Femur (tissue), 1 donor: ENCODE measurements around the gene MGAT5.

Source experiments
- DNase-seq: peaks from one replicate; pipeline ENCODE4 v3.0.0-alpha.2; 2017

MGAT5 gene, protein sequence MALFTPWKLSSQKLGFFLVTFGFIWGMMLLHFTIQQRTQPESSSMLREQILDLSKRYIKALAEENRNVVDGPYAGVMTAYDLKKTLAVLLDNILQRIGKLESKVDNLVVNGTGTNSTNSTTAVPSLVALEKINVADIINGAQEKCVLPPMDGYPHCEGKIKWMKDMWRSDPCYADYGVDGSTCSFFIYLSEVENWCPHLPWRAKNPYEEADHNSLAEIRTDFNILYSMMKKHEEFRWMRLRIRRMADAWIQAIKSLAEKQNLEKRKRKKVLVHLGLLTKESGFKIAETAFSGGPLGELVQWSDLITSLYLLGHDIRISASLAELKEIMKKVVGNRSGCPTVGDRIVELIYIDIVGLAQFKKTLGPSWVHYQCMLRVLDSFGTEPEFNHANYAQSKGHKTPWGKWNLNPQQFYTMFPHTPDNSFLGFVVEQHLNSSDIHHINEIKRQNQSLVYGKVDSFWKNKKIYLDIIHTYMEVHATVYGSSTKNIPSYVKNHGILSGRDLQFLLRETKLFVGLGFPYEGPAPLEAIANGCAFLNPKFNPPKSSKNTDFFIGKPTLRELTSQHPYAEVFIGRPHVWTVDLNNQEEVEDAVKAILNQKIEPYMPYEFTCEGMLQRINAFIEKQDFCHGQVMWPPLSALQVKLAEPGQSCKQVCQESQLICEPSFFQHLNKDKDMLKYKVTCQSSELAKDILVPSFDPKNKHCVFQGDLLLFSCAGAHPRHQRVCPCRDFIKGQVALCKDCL

DNA sequence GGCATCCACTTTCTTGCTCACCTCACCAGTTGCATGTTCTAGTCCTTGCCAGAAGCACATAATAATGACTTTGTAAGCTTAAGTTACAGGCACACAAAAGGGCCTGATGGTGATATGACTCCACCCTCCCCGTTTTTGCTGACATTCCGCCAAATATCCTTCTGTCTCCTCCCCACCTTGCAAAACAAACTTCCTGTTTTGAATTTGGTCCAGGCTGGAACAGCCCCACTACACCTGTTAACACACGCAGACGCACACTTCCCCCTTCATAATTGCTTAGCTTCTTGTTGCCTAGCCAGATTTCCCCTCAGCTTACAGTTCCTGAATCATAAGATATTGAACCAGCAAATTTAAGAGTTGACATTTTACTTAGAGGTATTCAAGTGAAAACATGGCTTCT is at the start of gene MGAT5:
Gene MGAT5, plus strand, starts transcription at position 269 of the 400 bp plus-strand sequence. CDS start 332 bp downstream, outside the sequence.
- no peak for DNase-seq

DNA sequence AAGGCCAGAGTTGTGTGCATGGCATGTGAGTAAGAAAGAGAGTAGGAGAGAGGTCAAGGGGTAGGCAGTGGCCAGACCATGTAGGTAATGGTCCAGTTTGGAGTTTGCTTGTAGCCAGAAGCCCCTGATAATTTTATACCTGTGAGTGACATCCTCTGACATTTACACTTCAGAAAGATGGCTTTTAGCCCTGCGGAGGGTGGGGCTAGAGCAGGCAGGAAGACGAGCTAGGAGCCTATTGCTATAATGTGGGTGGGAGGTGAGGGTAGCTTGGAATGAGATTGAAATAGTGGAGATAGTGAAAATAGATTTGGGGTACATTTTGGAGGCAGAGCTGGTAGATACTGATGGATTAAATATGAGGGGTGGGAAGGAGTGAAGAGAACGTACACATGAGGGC is 48.8 kb upstream of the MGAT5 start:
- no peak for DNase-seq

DNA sequence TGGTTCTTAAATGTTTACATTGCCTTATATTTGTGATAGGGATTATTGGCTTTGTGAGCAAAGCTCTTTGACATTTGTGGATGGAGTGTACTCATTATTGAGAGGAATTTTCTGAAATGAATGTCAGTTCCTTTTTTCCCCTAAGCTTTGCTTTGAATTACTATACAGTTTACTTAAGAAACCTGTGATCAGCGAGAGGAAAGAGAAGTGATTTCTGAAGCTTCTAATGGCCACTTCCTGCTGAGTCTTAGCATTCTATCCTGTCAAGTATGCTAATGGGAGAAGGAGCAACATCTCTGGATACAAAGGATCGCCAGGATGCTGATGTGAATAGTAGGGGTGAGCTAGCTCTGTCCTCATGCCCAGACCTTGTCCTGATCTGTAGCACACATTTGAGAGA is 47.8 kb upstream of the MGAT5 start:
- DNase-seq = no peak

DNA sequence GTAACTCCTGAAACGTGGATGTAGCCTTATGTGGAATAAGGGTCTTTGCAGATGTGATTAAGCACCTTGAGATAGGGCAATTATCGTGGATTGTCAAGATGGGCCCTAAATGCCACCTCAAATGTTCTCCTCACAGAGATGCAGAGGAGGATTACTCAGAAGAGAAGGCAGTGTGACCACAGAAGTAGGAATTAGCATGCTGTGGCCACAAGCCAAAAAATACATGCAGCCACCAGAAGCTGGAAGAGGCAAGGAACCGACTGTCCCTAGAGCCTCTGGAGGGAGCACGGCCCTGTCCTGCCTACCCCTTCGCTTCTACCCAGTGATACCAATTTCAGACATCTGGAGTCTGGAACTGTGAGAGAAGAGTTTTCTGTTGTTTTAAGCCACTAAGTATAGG is 47.3 kb upstream of the MGAT5 start:
- DNase-seq = peak; percentile 48

DNA sequence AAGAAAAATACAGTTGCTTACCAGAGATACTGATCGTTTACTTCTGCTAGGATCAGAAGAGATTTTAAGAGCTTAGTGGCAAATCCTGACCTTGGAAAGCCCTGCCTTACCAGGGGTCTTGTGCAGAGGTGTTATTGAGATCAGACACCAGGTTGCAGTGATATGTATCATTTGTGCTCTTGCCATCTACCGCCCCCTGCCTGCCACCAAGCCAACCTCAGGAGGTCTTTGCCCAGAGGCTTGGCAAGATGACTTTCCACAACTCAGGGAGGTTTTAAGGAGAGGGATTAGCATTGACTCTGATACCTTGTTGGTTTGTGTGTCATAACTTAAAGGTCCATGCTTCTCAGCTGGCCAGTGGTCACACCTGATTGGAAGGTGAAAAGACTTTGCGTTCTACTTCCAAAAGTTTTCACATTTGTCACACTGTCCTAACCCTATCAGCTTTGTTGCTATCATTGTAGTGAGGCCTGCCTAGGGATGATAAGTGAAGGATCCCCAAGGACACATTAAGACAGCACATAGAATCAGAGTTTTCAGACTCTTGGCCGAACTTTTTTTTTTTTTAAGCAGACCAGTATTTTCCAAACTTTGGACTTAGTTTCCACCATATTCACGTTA is 46.2 kb upstream of the MGAT5 start:
- peak; percentile 47 for DNase-seq

DNA sequence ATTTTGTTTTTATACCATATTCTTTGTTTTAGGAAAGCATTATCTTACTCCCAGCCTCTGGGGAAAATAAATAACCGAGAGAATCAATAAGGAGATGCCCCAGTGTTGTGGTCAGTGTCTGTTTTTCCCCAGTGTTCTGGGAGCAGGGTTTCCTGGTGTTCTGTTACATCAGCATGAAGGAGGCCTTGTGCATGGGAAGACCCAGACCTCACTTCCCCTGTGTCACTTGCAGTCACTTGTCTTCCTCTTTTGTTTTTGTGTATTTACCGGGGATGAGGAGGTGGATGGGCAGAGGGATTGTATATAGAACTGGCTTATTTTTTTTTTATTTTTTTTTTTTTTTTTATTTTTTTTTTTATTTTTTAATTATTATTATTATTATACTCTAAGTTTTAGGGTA is 45.0 kb upstream of the MGAT5 start:
- DNase-seq = no peak

DNA sequence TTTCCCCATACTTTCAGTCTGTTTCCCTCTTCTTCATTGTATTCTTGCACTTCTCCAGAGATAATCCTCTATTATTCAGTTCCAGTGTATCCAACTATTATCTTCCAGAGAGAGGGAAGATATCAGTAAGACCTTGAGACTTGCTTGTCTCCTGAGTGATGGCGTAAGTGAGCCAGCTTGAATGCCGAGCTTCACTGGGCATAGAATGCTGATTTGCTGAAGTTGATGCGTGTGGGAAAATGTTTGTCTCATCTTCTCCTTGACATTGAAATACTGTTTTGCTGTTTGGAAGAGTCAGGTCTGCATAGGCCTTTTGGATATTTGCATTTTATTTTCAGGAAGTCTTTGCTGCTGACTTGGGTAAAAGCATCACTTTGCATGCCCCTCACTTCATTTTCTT is 41.1 kb upstream of the MGAT5 start:
- DNase-seq = no peak

DNA sequence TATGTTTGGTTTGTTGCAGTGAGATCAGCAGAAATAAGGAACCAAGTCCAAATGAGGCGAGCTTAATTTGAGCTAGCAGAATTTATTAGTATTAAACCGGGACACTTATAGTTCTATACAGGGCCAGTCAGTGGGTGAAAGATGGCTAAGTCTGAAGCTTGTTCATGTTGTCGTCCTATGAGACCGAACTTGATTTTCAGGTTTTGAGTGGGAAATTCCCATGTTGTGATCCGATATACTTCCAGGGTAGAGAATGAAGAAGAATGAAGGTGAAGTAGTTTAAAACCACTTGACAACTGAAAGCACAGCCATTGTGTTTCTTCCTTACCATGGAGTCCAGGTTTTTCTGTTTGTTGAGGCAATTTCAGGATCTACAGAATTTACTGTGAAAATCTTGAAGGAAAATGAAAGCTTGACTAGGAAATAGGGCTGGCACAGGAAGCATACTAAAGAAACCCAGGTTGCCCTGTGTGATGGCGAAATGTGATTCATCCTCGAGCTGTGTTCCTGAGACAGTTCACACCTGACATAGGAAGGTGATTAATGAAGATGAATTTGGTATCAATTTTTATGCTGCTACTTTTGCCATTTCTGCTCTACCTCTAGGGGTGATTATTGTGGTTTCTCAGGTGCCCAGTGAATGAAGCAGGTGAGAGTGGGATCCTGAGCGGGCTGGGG is 37.6 kb upstream of the MGAT5 start:
- no peak for DNase-seq

DNA sequence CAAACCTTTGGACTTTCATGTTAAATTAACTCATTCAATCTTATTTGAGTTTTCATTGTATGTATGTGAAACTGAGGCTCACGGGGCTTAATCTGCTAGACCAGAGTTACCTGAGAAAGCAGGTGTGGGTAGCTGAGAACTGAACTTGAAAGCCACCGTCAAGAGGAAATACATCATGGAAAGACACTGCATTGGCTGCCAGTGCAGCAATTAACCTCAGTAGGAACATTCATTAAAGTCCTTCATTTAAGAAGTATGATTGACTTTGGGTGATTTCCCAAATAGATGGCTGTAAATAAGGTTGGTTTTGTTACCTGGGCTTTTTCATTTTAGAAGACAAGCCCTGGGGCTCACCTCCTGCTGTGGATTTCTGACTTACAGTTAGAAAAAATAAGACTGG is 36.5 kb upstream of the MGAT5 start:
- no peak for DNase-seq

DNA sequence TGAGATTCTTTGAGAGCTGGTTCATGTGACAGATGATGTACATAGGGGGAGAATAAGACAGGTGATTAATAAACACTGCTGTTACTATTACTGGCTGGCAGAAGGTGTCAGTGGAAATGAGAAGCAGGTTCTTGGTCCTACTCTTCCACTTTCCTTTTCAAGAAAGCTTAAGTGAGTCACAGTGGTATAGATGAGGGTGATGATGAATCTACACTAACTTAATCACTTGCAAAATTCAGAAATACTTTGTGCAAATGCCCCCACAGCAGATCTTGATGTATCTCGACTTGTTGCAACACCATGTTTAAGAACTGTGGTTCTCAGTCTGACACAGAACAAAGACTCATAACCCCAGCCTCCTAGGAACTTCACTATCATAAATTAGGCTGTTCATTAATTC is 35.9 kb upstream of the MGAT5 start:
- DNase-seq = no peak

DNA sequence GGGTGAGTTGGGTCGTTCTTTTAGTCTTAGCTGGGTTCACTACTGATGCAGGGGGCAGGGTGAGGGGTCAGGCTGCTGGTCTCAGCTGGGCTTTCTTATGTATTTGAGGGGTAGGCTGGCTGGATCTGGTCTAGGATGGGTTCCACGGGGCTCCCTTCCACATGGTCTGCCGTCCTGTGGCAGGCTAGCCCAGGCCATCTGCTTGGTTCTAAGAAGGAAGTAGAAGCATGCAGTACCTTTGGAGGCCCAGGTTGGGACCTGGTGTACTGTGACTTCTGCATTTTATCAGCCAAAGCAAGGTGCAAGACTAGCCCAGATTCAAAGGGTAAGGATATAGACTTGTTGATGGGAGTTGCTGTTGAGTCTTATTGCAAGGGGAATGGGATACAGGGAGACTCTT is 35.5 kb upstream of the MGAT5 start:
- DNase-seq = no peak

DNA sequence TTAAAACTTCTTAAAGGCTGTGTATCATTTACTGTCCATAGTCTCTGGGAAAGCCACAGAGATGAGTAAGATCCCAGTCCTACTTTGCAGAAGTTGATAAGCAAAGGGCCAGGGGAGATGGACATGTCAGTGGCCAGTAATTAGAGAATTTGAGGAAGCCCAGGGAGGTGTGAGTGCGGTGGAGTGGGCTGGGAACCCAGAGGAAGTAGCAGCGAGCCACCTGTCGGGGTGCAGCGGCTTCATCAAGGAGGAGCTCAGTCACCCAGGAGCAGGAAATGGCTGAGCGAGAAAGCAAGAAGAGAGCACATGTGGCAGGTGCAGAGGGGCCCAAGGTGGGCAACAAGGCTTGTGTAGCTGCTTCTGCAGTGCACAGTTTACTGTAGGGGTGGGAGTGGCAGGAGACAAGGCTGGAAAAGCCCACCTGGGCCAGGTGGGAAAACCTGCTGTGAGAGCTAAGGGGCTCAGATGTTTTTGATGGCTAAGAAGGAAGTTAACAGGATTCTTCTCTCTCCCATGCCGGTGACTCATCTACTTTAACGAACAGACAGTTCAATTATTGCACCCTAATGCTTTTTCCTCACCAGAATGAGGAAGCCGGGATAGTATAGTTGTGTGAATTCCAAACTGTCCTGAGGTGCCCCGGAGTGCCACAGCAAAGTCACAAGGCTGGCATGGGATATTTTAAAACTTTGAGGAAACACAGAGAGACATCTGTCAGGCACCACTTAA is 34.8 kb upstream of the MGAT5 start:
- no peak for DNase-seq

DNA sequence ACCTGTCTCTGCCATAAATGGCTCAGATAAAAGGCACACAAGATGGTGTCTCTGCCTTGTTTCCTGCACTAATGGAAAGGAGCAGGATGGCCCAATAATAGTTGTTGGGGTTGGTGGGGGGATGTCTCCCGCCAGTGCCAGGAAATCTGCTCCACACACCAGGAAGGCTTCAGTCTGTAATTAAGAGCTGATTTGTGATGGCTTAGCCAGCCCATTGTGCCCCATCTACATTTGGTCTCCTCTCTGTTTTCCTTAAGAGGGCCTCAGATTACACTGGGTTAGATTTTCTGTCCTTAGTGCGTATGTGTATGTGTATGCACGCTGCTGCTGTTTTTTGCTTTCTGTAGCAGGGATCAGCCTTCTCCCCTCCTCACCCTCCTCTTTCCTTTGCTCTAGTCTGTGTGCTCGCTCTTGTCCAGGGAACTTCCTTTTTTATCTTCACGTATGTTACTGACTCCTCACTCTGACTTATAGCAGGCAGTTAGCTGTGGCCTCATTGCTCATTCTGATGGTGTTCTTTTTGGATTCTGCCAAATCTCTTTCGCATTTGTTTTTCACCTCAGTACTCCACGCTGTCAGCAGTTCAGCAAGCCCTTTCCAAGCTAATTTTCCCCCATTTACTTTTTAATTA is 33.4 kb upstream of the MGAT5 start:
- DNase-seq = no peak

DNA sequence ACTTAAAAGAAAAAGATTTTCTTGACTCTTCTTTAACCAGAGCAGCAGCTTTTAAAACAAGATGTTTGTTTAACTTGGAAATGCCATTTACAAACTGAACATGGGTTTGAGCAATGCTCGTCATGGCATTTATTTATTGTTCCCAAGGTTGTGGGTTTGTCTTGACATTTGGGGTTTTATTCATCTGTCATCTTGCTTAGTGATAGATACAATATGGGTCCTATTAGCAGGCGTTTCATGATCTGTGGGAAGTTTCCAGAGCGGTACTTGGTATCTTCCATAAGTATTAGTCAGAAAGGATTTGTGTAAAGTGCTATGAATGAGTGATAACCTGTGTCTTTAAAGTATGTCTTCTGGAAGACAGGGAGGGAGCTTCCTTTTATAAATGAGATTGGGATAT is 29.9 kb upstream of the MGAT5 start:
- DNase-seq = no peak

DNA sequence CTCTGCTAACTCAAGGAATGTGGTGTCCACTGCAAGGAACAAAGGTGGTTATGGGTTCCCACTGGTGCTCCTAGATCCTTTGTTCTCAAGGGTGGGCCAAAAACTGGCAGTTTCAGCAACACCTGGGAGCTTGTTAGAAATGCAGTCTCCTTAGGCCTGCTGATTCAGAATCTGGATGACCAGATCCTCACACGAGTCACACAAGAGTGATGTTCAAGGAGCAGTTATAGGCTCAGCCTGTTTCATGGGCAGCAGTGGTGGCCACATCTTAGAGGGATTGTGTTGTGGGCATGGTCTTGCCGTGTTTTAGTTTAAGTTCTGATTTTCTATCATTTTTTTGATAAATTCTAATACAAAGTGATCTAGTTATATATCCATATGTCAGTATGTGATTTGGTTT is 28.7 kb upstream of the MGAT5 start:
- DNase-seq = no peak

DNA sequence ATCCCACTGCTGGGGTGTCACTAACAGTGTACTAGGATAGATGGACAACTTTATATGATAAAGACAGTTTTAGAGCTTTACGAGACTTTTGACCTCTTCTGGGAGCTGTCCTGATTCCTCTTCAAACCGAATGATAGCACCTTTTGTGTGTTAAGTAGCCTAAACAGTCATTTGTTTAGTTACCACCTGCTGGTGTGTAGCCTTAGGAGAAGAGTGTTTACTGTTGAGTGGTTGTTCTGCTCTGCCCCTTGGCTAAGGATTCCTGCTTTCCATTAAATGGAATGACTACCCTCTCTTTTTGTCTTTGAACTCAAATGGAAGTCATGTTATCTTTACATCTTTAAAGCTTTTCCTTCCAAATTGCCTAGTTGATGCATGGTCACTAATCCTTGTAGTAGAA is 28.0 kb upstream of the MGAT5 start:
- DNase-seq = no peak

DNA sequence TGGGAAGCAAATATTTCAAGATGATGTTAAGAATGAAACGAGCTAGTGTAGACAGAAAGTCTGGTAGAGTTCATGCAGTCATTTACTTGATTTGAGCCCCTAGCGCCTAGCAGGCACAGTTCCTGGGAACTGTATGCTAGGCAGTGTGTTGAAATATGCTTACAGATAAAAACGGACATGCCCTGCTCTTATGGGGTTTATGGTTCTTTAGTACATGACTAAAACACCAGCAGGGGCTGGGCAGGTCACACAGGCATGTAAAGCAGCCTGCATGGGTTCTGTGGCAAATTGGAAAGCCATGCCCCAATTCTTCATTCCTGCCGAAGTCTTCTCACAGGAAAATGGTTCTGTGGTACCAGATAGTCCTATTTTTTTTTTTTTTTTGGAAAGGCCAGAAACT is 27.3 kb upstream of the MGAT5 start:
- DNase-seq = no peak

DNA sequence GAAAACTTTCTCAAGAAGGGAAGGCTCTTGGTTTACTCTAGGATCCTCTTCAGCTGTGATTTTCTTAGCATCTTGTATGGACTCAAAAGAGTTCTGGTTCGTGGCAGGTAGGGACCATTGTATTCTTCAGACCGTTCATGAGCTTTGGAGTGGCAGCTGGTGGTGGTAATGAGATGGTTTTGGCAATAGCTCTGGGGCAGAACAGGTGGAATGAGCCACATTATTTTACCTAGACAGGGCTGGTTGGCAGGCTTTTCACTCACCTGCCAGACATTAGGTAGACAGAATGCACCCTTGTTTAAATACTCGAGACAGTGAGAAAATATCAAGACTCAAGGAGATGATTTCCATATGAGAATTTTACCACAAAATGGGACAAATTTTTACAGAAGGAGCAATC is 26.2 kb upstream of the MGAT5 start:
- no peak for DNase-seq

DNA sequence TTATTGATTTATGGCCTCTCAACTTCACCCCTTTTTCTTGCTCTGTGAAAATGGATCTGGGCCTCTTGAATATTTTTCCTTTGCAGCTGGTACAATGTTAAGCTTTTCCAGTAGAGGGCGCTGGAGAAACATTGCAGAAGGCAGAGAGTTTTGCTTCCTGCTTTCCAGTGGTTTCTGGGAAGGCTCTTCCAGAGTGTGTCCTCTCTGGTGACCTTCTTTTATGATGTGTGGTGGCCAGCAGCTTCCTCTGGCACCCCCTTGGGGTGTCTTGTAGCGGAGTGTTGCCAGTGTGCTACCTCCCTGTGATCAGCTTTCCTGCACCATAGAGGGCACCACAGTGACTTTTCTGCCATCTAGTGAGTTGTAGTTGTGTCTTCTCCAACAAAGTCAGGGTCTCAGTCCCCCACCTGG is 25.4 kb upstream of the MGAT5 start:
- DNase-seq = no peak

DNA sequence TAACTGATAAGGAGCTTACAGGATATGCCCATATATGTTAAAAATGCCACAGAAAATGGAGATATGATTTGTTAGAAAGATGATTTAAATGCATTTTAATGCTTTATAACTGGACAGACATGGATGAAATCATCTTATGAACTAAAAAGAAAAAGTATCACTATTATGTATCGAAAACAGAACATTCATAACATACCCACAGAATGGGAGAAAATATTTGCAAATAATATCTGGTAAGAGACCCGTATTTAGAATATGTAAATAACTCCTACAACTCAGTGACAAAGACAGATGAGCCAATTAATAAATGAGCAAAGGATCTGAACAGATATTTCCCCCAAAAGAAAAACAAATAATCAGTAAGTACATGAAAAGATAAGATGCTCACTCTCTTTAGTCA is 24.3 kb upstream of the MGAT5 start:
- no peak for DNase-seq

DNA sequence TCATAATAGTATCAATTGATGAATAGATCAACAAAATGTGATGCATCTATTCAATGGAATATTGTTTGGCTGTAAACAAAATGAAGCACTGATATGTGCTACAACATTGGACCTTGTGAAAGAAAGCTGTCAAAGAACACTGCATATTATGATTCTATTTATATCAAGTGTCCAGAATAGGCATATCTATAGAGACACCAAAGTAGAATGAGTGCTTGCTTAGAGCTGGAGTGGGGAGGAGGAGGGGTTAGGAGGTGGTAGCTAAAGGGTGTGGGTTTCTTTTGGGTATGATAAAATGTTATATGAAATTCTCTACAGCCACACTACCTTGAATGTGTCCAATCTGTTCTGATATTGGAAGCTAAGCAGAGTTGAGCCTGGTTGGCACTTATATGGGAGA is 23.0 kb upstream of the MGAT5 start:
- no peak for DNase-seq

DNA sequence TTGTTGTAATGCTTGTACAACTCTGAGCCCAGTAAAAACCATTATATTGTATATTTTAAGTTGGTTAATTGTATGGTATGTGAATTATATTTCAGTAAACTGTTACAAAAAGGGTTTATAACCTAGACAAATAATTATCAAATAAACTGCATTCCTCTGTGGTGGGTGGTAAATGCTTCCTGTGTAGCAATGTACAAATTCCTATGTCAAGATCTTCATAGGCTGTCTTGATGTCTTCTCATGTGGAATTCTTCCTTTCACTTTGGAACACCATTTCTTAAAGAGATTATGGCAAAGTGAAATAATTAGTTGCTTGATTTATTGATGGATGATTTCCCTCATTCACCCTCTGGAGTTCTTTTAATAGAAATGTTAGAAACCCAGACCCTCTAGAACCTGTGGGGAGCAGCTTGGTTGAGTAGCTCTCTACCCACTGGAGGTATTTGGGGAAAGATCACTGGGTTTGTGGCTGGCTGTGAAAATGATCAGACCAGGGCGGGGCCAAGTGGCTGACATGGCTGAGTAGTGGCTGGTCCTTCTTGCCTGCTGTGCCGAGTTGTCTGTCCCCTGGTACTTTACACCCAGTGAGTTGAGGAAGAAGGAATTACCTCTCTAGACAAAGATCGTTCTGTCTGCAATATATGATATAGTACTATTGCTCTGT is 22.4 kb upstream of the MGAT5 start:
- no peak for DNase-seq
